NCI-H1092 treated with DMSO at 0.1 percent for 48 hours (cell line): ENCODE results near the gene UNC5C.

Experiments
- DNase-seq: peaks from one replicate; lab custom pipeline; 2025; lab: John Stamatoyannopoulos, UW

UNC5C gene

GRCh38 chr4:95265814-95266740 lies 282.7 kb downstream of the UNC5C start:
- DNase-seq = no peak

GRCh38 chr4:95264843-95265242 lies 283.9 kb downstream of the UNC5C start:
- no peak for DNase-seq

GRCh38 chr4:95263960-95264359 lies 284.8 kb downstream of the UNC5C start:
- no peak for DNase-seq

GRCh38 chr4:95263391-95263790 lies 285.4 kb downstream of the UNC5C start:
- no peak for DNase-seq

- DNase-seq = no peak
These were observed 292.5 kb downstream of the UNC5C start for GRCh38 chr4:95256108-95256835.

GRCh38 chr4:95255396-95256107 lies 293.2 kb downstream of the UNC5C start:
- no peak for DNase-seq

GRCh38 chr4:95251568-95251967 lies 297.2 kb downstream of the UNC5C start:
- DNase-seq = no peak

- no peak for DNase-seq
These were observed 298.1 kb downstream of the UNC5C start for GRCh38 chr4:95250544-95251137.

- DNase-seq = no peak
These were observed 299.2 kb downstream of the UNC5C start for GRCh38 chr4:95249426-95250021.

GRCh38 chr4:95248720-95249425 lies 299.9 kb downstream of the UNC5C start:
- no peak for DNase-seq

- no peak for DNase-seq
These were observed 304.9 kb downstream of the UNC5C start for GRCh38 chr4:95243892-95244291.

GRCh38 chr4:95238554-95238953 lies 310.2 kb downstream of the UNC5C start:
- DNase-seq = no peak

GRCh38 chr4:95232358-95233156 lies 316.2 kb downstream of the UNC5C start:
- no peak for DNase-seq

GRCh38 chr4:95231681-95232080 lies 317.1 kb downstream of the UNC5C start:
- no peak for DNase-seq

GRCh38 chr4:95225849-95226248 lies 322.9 kb downstream of the UNC5C start:
- no peak for DNase-seq

GRCh38 chr4:95224402-95224801 lies 324.4 kb downstream of the UNC5C start:
- no peak for DNase-seq

- no peak for DNase-seq
These were observed 328.3 kb downstream of the UNC5C start for GRCh38 chr4:95220205-95221175.

GRCh38 chr4:95219109-95219508 lies 329.7 kb downstream of the UNC5C start:
- DNase-seq = no peak

GRCh38 chr4:95217197-95217596 lies 331.6 kb downstream of the UNC5C start:
- no peak for DNase-seq
